ENCODE measurements around the gene HAVCR1. TPM values are rescaled to one million over a fixed set of nuclear protein-coding genes. Genes with fewer than 3 reads are reported as not detected.
"Not testable (repeated sequence)": the region's sequence is repeated elsewhere in the genome, so short reads cannot be mapped to it uniquely, and the experiment has no call there.

HAVCR1 gene
- polyA plus RNA-seq, 1 donor (not counting 4 experiments of a cell fraction or from before 2014, with no cell fraction given): not detected

DNA sequence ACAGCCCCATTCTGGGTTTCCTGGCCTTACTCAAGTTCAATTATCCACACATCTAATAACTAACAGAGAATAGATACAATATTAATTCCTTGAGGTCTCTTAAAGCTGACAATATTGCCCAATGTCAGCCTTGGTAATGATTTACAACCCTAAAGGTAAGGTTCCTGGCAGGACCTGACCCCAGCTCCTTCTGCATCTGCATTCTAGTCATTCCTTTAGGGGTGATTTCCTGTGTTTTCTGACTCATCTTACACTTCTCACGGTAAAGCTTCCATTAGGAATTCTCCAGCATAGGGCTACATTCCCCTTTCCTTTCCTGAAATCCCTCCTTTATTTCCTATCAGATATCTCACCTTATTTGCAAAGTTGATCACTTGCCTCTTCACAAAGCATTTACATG lies 9.3 kb downstream of the HAVCR1 start:
- no peak for DNase-seq (ENCODE audit: low read depth, low spot score)
- Histone ChIP-seq H4K20me1 (ENCODE audit: control insufficient read depth, extremely low read depth, insufficient read depth, low read length) (no peaks in the 10 kb centered on the region), H3K9me1 (ENCODE audit: control insufficient read depth, extremely low read depth, insufficient read depth, low read length) (no peaks in the 10 kb centered on the region), H3K27me3 (ENCODE audit: control insufficient read depth, extremely low read depth, insufficient read depth, low read length) (no peaks in the 10 kb centered on the region), H3K36me3 (ENCODE audit: control insufficient read depth in 2 of 2, extremely low read depth in 1 of 2, insufficient read depth in 2 of 2, low read length in 2 of 2) (no peaks in the 10 kb centered on the region), H3K4me2 (ENCODE audit: control insufficient read depth, extremely low read depth, insufficient read depth, low read depth, low read length) (no peak overlapping the region), H3K9me3 (ENCODE audit: control insufficient read depth, low read depth, low read length) (no peaks in the 10 kb centered on the region), H3K4me3 (ENCODE audit: control insufficient read depth in 2 of 3, extremely low read depth in 1 of 3, insufficient read depth in 2 of 3, low read depth in 1 of 3, low read length in 3 of 3) (no peak overlapping the region), H3K79me2 (ENCODE audit: control insufficient read depth, insufficient read depth, low read length) (no peaks in the 10 kb centered on the region), H3K9ac (ENCODE audit: control insufficient read depth, extremely low read depth, insufficient read depth, low read length) (no peak overlapping the region), H2AFZ (ENCODE audit: control insufficient read depth, low read length) (no peak overlapping the region), H3K4me1 (ENCODE audit: control insufficient read depth, extremely low read depth, insufficient read depth, low read length) (no peaks in the 10 kb centered on the region), H3K27ac (ENCODE audit: control insufficient read depth, insufficient read depth, low read length) (no peak overlapping the region)
- TF ChIP-seq, protein P1, sequence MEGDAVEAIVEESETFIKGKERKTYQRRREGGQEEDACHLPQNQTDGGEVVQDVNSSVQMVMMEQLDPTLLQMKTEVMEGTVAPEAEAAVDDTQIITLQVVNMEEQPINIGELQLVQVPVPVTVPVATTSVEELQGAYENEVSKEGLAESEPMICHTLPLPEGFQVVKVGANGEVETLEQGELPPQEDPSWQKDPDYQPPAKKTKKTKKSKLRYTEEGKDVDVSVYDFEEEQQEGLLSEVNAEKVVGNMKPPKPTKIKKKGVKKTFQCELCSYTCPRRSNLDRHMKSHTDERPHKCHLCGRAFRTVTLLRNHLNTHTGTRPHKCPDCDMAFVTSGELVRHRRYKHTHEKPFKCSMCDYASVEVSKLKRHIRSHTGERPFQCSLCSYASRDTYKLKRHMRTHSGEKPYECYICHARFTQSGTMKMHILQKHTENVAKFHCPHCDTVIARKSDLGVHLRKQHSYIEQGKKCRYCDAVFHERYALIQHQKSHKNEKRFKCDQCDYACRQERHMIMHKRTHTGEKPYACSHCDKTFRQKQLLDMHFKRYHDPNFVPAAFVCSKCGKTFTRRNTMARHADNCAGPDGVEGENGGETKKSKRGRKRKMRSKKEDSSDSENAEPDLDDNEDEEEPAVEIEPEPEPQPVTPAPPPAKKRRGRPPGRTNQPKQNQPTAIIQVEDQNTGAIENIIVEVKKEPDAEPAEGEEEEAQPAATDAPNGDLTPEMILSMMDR (optimal IDR thresholded peaks at IDR 0.05 in 1 of 3, IDR thresholded peaks at IDR 0.05 in 1 of 3, conservative IDR thresholded peaks at IDR 0.05 in 1 of 3; ENCODE audit: extremely low read depth in 1 of 3, insufficient read depth in 2 of 3, low read length in 3 of 3): no peak
- TF ChIP-seq EZH2 (IDR thresholded peaks at IDR 0.05; ENCODE audit: low read length): no peak
- dilution Hi-C loops (cut with MboI; ENCODE audit: extremely low pct_ligation_motif_present, low sequenced_read_pairs): no loop called here
- no peak for FAIRE-seq

DNA sequence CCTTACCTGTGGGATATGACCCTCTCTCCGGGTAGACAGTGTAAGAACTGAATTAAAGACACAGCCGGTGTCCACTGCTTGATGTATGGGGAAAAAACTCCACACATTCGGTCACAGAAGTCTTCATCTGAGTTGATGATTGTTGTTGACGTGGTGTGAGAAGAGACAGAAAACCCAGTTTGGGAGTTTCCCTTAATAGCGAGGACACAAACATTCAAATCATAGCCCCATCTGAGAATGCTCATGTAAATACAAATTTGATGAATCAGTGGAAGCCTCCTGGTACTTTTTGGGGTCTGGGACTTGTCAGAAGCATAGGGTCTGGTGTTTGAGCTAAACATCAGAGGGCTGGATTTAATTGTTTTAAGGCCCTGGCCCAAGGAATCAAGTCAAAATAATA lies 11.0 kb downstream of the HAVCR1 start:
- no peaks in the 10 kb centered on the region for H4K20me1 ChIP-seq (ENCODE audit: control insufficient read depth, extremely low read depth, insufficient read depth, low read length)
- no peaks in the 10 kb centered on the region for H3K4me1 ChIP-seq (ENCODE audit: control insufficient read depth, extremely low read depth, insufficient read depth, low read length)
- H3K27ac ChIP-seq (ENCODE audit: control insufficient read depth, insufficient read depth, low read length): no peak overlapping the region
- H3K4me2 ChIP-seq (ENCODE audit: control insufficient read depth, extremely low read depth, insufficient read depth, low read depth, low read length): no peak overlapping the region
- no peak overlapping the region for H3K4me3 ChIP-seq (ENCODE audit: control insufficient read depth in 2 of 3, extremely low read depth in 1 of 3, insufficient read depth in 2 of 3, low read depth in 1 of 3, low read length in 3 of 3)
- FAIRE-seq (no peak), DNase-seq (ENCODE audit: low read depth, low spot score) (no peak)
- no peak overlapping the region for H2AFZ ChIP-seq (ENCODE audit: control insufficient read depth, low read length)
- H3K36me3 ChIP-seq (ENCODE audit: control insufficient read depth in 2 of 2, extremely low read depth in 1 of 2, insufficient read depth in 2 of 2, low read length in 2 of 2): no peaks in the 10 kb centered on the region
- no peaks in the 10 kb centered on the region for H3K79me2 ChIP-seq (ENCODE audit: control insufficient read depth, insufficient read depth, low read length)
- TF ChIP-seq, protein P1 (optimal IDR thresholded peaks at IDR 0.05 in 1 of 3, IDR thresholded peaks at IDR 0.05 in 1 of 3, conservative IDR thresholded peaks at IDR 0.05 in 1 of 3; ENCODE audit: extremely low read depth in 1 of 3, insufficient read depth in 2 of 3, low read length in 3 of 3): no peak
- no peak for TF ChIP-seq EZH2 (IDR thresholded peaks at IDR 0.05; ENCODE audit: low read length)
- no peaks in the 10 kb centered on the region for H3K27me3 ChIP-seq (ENCODE audit: control insufficient read depth, extremely low read depth, insufficient read depth, low read length)
- H3K9ac ChIP-seq (ENCODE audit: control insufficient read depth, extremely low read depth, insufficient read depth, low read length): no peak overlapping the region
- H3K9me1 ChIP-seq (ENCODE audit: control insufficient read depth, extremely low read depth, insufficient read depth, low read length): no peaks in the 10 kb centered on the region
- no peaks in the 10 kb centered on the region for H3K9me3 ChIP-seq (ENCODE audit: control insufficient read depth, low read depth, low read length)
- dilution Hi-C loops (cut with MboI; ENCODE audit: extremely low pct_ligation_motif_present, low sequenced_read_pairs): no loop called here

DNA sequence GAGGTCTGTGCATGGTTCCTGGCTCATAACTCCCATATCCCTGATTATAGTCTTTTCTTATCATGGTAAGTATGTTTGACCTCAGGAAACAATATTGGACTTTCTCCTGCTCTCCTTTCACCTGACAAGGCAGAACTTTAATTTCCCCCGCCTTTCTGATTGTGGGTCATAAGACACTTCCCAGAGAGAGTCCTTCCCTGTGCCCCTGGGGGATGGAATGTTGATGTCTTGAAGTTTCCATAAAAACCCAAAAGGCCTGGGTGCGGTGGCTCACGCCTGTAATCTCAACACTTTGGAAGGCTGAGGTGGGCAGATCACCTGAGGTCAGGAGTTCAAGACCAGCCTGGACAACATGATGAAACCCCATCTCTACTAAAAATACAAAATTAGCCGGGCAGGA lies 11.9 kb downstream of the HAVCR1 start:
- DNase-seq (ENCODE audit: low read depth, low spot score); FAIRE-seq; dilution Hi-C loops (cut with MboI; ENCODE audit: extremely low pct_ligation_motif_present, low sequenced_read_pairs): not testable (repeated sequence)

More for the DNA sequence above, 11.9 kb downstream of the HAVCR1 start:
- not testable (repeated sequence) for H3K9me1 ChIP-seq (ENCODE audit: control insufficient read depth, extremely low read depth, insufficient read depth, low read length); H3K4me3 ChIP-seq (ENCODE audit: control insufficient read depth in 2 of 3, extremely low read depth in 1 of 3, insufficient read depth in 2 of 3, low read depth in 1 of 3, low read length in 3 of 3); H3K4me1 ChIP-seq (ENCODE audit: control insufficient read depth, extremely low read depth, insufficient read depth, low read length); H3K4me2 ChIP-seq (ENCODE audit: control insufficient read depth, extremely low read depth, insufficient read depth, low read depth, low read length); H3K79me2 ChIP-seq (ENCODE audit: control insufficient read depth, insufficient read depth, low read length); H2AFZ ChIP-seq (ENCODE audit: control insufficient read depth, low read length); H3K9me3 ChIP-seq (ENCODE audit: control insufficient read depth, low read depth, low read length); H3K27ac ChIP-seq (ENCODE audit: control insufficient read depth, insufficient read depth, low read length); H3K9ac ChIP-seq (ENCODE audit: control insufficient read depth, extremely low read depth, insufficient read depth, low read length); H3K36me3 ChIP-seq (ENCODE audit: control insufficient read depth in 2 of 2, extremely low read depth in 1 of 2, insufficient read depth in 2 of 2, low read length in 2 of 2); H4K20me1 ChIP-seq (ENCODE audit: control insufficient read depth, extremely low read depth, insufficient read depth, low read length); H3K27me3 ChIP-seq (ENCODE audit: control insufficient read depth, extremely low read depth, insufficient read depth, low read length)
